IPS-15b (cell line): Measurements from ENCODE around the gene MICU1.
A peak's percentile ranks its signal among the peaks of the same experiment; 100 is the strongest.
"Not testable (repeated sequence)": the region's sequence is repeated elsewhere in the genome, so short reads cannot be mapped to it uniquely, and the experiment has no call there.

Experiments
- H3K27me3 ChIP-seq: one replicate; pipeline ENCODE4 v1.6.1; 2013; ENCODE audit warnings: low read length; ENCODE audit not compliant: control insufficient read depth, insufficient read depth
- H3K36me3 ChIP-seq: one replicate; pipeline ENCODE4 v1.6.1; 2013; ENCODE audit warnings: low read length; ENCODE audit not compliant: control insufficient read depth, insufficient read depth
- H3K4me1 ChIP-seq: one replicate; pipeline ENCODE4 v1.6.1; 2013; ENCODE audit warnings: mild to moderate bottlenecking, low read length; ENCODE audit not compliant: control insufficient read depth, insufficient read depth
- H3K4me3 ChIP-seq: one replicate; pipeline ENCODE4 v1.5.1; 2013; ENCODE audit warnings: low read depth, low read length
- H3K9ac ChIP-seq: one replicate; pipeline ENCODE4 v1.6.1; 2013; ENCODE audit warnings: low read depth, mild to moderate bottlenecking, low read length
- H3K9me3 ChIP-seq: one replicate; pipeline ENCODE4 v1.6.1; 2013; ENCODE audit warnings: mild to moderate bottlenecking, low read length; ENCODE audit not compliant: control insufficient read depth, insufficient read depth

The MICU1 gene

DNA sequence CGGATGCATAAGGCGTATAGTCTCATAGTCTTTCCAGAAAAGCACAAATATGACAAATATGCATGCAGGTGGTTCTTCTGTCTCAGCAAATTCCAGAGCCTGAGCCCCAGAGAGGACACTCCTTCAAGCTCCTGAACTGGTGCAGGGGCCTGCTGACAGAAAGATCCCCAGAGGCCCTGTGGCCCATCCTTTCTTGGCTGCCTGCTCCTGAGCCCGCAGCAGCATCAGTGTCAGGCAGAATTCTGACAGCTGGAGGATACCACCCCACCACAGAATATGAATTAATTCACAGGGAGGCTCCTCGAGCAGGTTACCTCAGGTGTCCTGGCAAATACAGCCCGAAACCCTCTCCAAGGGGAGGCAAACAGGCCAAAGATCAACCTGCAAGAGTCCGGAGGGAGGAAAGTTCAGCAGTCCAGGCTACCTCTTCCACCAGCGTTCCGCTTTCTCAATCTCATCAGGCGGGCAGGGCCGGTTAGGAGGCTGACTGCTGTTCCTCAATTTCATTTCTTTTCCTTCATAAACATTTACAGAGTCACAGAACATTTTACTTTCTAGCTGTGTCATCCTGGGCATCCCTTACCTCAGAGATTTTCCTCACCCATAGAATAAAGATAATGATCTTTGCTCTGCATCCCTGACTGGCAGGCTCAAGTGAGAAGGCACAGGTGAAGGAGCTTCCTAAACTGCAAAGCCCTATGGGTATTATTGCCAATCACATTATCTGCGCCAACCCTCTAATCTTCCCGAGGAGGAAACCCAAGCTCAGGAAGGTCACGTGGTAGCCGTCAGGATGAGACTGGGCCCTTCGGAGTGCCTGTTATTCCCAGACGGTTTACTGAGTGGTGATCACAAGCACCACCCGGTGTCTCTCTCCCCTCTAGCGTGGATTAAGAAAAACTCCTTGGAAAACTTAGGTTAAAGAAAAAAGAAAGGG lies 272.6 kb downstream of the MICU1 start:
- Histone ChIP-seq H3K4me3 (peak overlapping the region; percentile 100), H3K9ac (peak overlapping the region; percentile 99), H3K27me3 (no peaks in the 10 kb centered on the region), H3K36me3 (peaks cover 2% of the 10 kb centered on the region), H3K4me1 (peaks cover 10% of the 10 kb centered on the region), H3K9me3 (no peaks in the 10 kb centered on the region)

DNA sequence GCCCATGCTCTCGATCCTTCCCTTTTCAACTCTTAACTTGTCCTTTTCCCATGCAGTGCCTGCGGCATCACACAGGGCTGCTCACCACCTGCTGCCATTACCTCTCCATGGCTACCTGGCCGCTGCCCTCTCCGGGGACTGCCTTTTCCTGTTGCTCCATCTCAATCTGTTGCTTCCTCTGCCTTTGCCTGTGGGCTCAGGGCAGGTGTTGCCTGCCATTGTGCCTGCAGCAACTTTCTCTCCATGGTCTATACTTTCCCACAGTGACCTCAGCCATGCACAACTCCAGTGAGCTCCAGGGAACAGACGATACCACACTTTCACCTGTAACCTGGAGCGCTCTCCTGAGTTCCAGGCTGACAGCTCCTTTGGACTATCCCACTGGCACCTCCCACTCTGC lies 274.4 kb downstream of the MICU1 start:
- Histone ChIP-seq H3K4me3 (no peak overlapping the region), H3K36me3 (peaks cover 3% of the 10 kb centered on the region), H3K27me3 (no peaks in the 10 kb centered on the region), H3K9me3 (no peaks in the 10 kb centered on the region), H3K9ac (no peak overlapping the region), H3K4me1 (peaks cover 10% of the 10 kb centered on the region)

DNA sequence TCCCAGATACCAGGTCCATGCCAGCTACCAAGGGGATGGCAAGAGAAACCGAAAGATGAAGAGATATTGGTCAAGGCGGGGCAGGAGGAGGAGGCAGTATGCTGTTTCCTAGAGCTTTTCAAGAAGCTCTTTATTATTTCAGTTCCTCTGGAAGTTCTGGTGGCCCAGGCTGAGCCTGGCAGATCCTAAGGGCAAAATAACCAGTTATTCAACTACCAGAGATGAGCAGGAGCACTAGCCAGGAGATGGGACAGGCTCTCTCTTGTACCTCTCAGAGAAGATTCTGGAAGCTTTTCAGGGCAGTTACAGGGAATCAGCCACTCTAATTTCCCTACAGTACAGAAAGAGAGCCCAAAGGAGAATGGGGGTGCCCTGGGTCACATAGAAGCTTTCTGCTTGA lies 276.4 kb downstream of the MICU1 start:
- no peak overlapping the region for H3K9ac ChIP-seq
- H3K4me3 ChIP-seq: no peak overlapping the region
- H3K9me3 ChIP-seq: no peaks in the 10 kb centered on the region
- no peaks in the 10 kb centered on the region for H3K27me3 ChIP-seq
- peaks cover 6% of the 10 kb centered on the region for H3K4me1 ChIP-seq
- peaks cover 6% of the 10 kb centered on the region for H3K36me3 ChIP-seq

DNA sequence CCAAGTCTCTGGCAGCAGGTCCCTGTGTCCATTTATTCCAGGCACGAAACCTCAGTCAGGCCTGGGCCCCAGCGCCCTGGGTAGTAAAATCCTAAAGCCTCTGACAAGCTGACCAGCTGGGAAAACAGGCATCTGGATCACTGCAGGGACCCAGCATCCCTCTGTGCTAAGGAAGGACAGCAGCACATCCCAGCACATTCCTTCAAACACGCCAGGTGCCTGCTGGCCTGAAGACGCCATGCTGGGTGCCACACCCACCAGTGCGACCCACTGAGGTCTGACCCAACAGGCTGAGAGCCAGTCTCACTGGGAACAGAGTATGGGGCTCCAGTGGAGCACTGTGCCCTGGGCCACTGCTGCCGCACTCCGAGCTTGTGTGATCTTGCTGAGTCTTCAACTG lies 277.6 kb downstream of the MICU1 start:
- Histone ChIP-seq H3K9me3 (no peaks in the 10 kb centered on the region), H3K27me3 (no peaks in the 10 kb centered on the region), H3K36me3 (peaks cover 6% of the 10 kb centered on the region), H3K4me3 (no peak overlapping the region), H3K4me1 (peaks cover 4% of the 10 kb centered on the region), H3K9ac (no peak overlapping the region)

DNA sequence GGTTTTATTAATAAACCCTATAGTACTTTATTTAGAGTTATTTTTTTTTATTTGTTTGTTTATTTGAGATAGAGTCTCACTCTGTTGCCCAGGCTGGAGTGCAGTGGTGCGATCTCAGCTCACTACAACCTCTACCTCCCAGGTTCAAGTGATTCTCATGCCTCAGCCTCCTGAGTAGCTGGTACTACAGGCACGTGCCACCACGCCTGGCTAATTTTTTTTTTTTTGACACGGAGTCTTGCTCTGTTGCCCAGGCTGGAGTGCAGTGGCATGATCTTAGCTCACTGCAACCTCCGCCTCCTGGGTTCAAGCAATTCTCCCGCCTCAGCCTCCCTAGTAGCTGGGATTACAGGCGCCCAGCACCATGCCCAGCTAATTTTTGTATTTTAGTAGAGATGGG lies 279.8 kb downstream of the MICU1 start:
- not testable (repeated sequence) for H3K9me3 ChIP-seq, H3K9ac ChIP-seq, H3K4me3 ChIP-seq, H3K4me1 ChIP-seq, H3K27me3 ChIP-seq
- peaks cover 12% of the 10 kb centered on the region for H3K36me3 ChIP-seq

DNA sequence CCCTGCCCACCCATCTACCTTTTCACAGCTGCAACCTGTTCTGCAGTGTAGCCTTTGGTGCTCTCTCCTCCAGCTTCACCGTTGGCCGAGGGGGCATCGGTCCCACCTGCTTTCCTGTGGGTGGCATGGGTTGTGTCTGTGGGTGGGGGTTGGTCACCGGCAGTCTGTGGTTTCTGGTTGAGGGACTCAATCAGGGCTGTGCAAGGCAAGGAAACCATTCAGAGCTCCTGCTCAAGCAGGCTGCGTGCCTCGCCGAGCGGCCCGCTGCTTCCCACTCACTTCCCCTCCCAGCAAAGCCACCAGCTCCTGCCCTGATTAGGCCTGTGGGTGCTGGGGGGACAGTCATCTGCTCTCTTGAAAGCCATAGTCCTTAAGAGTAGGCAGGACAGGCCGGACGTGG lies 280.9 kb downstream of the MICU1 start:
- Histone ChIP-seq H3K9ac (no peak overlapping the region), H3K36me3 (peaks cover 19% of the 10 kb centered on the region), H3K9me3 (no peaks in the 10 kb centered on the region), H3K27me3 (no peaks in the 10 kb centered on the region), H3K4me3 (no peak overlapping the region), H3K4me1 (no peaks in the 10 kb centered on the region)

DNA sequence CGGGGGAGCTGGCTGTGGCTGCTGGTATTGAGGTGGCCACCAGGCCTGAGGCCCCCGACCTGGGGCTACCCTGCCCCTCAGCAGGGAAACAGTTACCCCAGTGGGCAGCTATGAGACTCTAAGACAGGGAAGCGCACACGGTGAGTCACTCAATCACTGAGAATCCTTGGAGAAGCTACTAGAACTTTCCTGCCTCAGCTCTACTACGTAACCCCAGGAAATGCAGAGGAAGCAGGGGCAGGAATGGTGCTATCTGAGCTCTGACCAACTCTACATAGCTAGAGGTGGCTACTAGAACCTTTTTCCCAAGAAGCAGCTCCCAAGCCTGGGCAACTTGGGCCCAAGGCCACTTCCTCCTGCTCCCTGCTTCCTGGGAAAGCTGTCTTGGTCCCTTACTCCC lies 283.0 kb downstream of the MICU1 start:
- H3K27me3 ChIP-seq: no peaks in the 10 kb centered on the region
- no peaks in the 10 kb centered on the region for H3K4me1 ChIP-seq
- H3K4me3 ChIP-seq: no peak overlapping the region
- no peak overlapping the region for H3K9ac ChIP-seq
- H3K36me3 ChIP-seq: peaks cover 21% of the 10 kb centered on the region
- no peaks in the 10 kb centered on the region for H3K9me3 ChIP-seq

DNA sequence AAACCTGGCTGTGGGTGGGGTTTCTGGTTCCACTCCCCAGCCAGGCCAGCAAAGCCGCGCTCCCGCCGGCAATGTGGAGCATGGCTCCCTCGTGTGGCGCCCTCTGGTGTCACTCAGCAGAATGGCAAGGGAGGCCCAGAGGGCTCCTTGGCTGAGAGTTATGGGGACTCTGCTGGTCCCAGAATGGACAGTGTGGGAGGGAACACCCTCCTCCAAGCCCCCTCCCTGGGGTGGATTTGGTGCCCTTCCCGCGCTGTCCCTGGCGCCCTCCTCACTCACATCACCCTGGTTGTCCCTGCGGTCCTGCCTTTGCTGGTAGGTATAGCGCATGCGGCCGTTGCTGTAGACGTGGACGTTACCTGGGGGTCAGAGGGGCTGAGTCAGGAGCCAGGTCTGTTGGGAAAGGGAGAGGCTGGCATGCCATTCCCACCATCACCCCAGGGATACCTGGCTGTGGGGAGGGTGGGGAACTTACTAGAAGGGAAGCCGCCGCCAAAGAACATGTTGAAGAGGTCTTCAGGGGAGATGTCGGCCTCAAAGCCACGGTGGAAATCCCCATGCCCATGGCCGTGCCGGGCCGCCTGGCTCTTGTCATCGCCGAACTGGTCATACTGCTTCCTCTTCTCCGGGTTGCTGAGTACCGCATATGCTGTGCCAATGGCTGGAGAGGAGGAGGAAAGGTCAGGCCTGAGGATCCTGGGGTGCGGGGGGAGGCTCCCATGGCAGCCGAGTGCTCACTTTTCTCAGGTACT lies 285.2 kb downstream of the MICU1 start:
- Histone ChIP-seq H3K36me3 (peaks cover 36% of the 10 kb centered on the region), H3K9me3 (no peaks in the 10 kb centered on the region), H3K4me3 (no peak overlapping the region), H3K9ac (no peak overlapping the region), H3K4me1 (no peaks in the 10 kb centered on the region), H3K27me3 (no peaks in the 10 kb centered on the region)

DNA sequence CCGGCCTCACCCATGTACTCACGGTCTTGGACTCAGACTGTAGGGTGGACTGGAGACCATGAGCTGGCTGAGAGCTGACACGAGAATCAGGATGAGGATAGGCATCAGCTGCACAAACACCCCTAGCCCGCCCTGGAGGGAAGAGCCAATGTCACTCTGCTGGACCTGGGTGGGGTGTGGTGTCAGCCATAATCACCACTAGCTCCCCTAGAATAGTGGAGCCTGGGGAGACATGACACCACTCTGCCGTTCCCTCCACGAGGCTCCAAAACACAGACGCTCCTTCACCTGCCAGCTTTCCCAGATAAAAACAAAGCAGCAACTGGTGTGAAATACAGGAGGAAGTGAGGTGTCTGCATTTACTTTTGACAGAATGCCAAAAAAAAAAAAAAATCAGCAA lies 287.7 kb downstream of the MICU1 start:
- Histone ChIP-seq H3K9ac (no peak overlapping the region), H3K4me3 (no peak overlapping the region)

DNA sequence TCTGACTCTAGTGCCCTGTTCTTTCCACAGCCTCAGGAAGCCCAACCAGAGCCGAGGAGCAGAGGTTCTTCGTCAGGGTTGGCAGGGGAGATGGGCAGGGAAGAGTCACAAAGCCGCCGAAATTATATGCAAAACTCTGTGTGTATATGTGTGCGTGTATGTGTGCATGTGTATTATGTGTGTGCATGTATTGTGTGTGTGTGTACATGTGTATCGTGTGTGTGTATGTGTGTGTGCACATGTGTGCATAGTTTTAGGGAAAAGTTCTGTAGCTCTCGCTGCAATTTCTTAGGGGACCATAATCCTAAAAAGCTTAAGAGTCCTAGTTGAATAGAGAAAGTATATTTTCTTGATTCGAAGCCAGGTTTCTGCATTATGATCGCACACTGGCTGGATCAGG lies 288.2 kb downstream of the MICU1 start:
- Histone ChIP-seq H3K4me3 (no peak overlapping the region), H3K4me1 (peaks cover 2% of the 10 kb centered on the region), H3K9me3 (no peaks in the 10 kb centered on the region), H3K9ac (no peak overlapping the region), H3K27me3 (no peaks in the 10 kb centered on the region), H3K36me3 (peaks cover 41% of the 10 kb centered on the region)

More for the DNA sequence above, 287.7 kb downstream of the MICU1 start:
- H3K36me3 ChIP-seq: peaks cover 41% of the 10 kb centered on the region
- no peaks in the 10 kb centered on the region for H3K27me3 ChIP-seq
- H3K4me1 ChIP-seq: no peaks in the 10 kb centered on the region
- no peaks in the 10 kb centered on the region for H3K9me3 ChIP-seq

DNA sequence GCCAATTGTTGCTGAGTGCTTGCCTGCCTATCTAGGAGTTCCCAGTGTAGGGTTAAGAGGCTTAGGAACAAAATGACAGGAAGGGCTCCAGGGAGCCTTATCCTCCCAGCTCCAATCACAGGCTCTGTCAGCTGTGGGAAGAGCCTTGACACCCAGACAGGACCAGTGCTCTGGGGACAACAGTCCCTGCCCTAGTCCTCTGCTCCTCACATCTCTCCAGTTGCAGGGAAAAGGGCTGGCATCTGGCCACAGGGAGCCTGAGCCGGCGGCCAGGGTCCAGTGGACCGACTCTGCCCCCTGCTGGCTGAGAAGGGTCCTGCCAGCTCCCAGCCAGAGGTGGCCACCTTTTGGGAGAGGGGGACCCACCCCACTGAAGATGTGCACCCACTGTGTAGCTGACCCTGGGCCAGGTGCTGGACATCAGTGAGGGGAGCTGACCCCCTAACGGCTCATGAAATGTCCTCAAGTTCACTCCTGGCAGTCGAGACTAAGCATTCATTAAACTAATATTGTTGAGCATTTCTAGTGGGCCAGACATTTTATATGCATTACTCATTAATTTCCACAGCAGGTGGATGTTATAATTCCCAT lies 288.7 kb downstream of the MICU1 start:
- Histone ChIP-seq H3K27me3 (no peaks in the 10 kb centered on the region), H3K4me3 (no peak overlapping the region), H3K4me1 (peaks cover 2% of the 10 kb centered on the region), H3K36me3 (peaks cover 37% of the 10 kb centered on the region), H3K9me3 (no peaks in the 10 kb centered on the region), H3K9ac (peak overlapping the region; percentile 37)
